A673 (cell line): ENCODE results near the gene SPSB1. TPM values are rescaled to one million over a fixed set of nuclear protein-coding genes. Genes with fewer than 3 reads are reported as not detected.

Experiments used
- BruUV-seq: library from RNA; stranded (reverse); fragments of 400-500 nt; replicated peaks from 2 replicates; lab custom pipeline; 2021; lab: Mats Ljungman, UMichigan
- CTCF ChIA-PET: fragments of 300-600 bp; sonication (Branson Sonifier 250); formaldehyde crosslinking; loops from one replicate; lab custom pipeline; 2022; ENCODE audit warnings: antibody characterized with exemption; lab: Charles Lee
- POLR2A ChIA-PET: fragments of 300-600 bp; sonication (Branson Sonifier 250); formaldehyde crosslinking; loops from one replicate; lab custom pipeline; 2022; ENCODE audit warnings: antibody characterized with exemption; ENCODE audit not compliant: low non-redundant PET; lab: Charles Lee
- DNase-seq: peaks from one replicate; pipeline ENCODE4 v3.0.0-alpha.2; 2015; ENCODE audit warnings: low spot score
- H3K27ac ChIP-seq: fragments of 200-600 bp; sonication (generic); 2 replicates; pipeline ENCODE4 v1.5.1; 2016; ENCODE audit warnings: mixed run types, low read depth, mild to moderate bottlenecking, mixed read lengths, antibody characterized with exemption, low read length; ENCODE audit not compliant: poor library complexity, severe bottlenecking
- H3K27me3 ChIP-seq: fragments of 200-600 bp; sonication (generic); replicated peaks from 2 replicates; pipeline ENCODE4 v1.6.1; 2017; ENCODE audit warnings: mixed run types, low read depth, mild to moderate bottlenecking, mixed read lengths, antibody characterized with exemption, low read length; ENCODE audit not compliant: insufficient read depth, poor library complexity
- H3K36me3 ChIP-seq: fragments of 200-600 bp; sonication (generic); 2 replicates; pipeline ENCODE4 v1.6.1; 2016; ENCODE audit warnings: mixed run types, mild to moderate bottlenecking, mixed read lengths, antibody characterized with exemption, low read length; ENCODE audit not compliant: insufficient read depth, poor library complexity, severe bottlenecking
- H3K4me1 ChIP-seq: fragments of 200-600 bp; sonication (generic); 2 replicates; pipeline ENCODE4 v1.6.1; 2017; ENCODE audit warnings: mixed run types, mild to moderate bottlenecking, mixed read lengths, antibody characterized with exemption, low read length; ENCODE audit not compliant: insufficient read depth, poor library complexity, severe bottlenecking
- H3K4me3 ChIP-seq: fragments of 200-600 bp; sonication (generic); 2 replicates; pipeline ENCODE4 v1.5.1; 2016; ENCODE audit warnings: low read depth, mixed run types, mild to moderate bottlenecking, mixed read lengths, low read length; ENCODE audit not compliant: poor library complexity, severe bottlenecking
- H3K9me3 ChIP-seq: fragments of 200-600 bp; sonication (generic); 2 replicates; pipeline ENCODE4 v1.6.1; 2016; ENCODE audit warnings: mixed run types, low read depth, mild to moderate bottlenecking, mixed read lengths, antibody characterized with exemption, low read length; ENCODE audit not compliant: poor library complexity, severe bottlenecking
- EZH2 ChIP-seq: fragments of 200-600 bp; sonication (generic); IDR thresholded peaks from 2 replicates; pipeline ENCODE4 v1.6.1; 2017; ENCODE audit warnings: borderline replicate concordance, low read depth, mild to moderate bottlenecking, mixed read lengths, antibody characterized with exemption, low read length; ENCODE audit not compliant: poor library complexity, severe bottlenecking
- intact Hi-C: fragments of 100-400 bp; cut with micrococcal nuclease; formaldehyde crosslinking; loops from one replicate; pipeline ENCODE4 v1.10.0; 2022; ENCODE audit not compliant: unreplicated experiment
- total RNA-seq: library from RNA; stranded (reverse); gene quantifications from 2 replicates; pipeline ENCODE4 v1.2.3, GENCODE V29; 2021
- TF ChIP-seq, protein P1 (sequence below): fragments of 300-800, 200-600 bp; sonication (generic); conservative IDR thresholded peaks from 2 replicates; pipeline ENCODE4 v1.5.1; 2017; ENCODE audit warnings: low read depth, mild to moderate bottlenecking, antibody characterized with exemption, low read length, moderate library complexity, mixed read lengths

SPSB1 gene
- total RNA-seq, 1 experiment from 2014 or later = 11.8 TPM

DNA sequence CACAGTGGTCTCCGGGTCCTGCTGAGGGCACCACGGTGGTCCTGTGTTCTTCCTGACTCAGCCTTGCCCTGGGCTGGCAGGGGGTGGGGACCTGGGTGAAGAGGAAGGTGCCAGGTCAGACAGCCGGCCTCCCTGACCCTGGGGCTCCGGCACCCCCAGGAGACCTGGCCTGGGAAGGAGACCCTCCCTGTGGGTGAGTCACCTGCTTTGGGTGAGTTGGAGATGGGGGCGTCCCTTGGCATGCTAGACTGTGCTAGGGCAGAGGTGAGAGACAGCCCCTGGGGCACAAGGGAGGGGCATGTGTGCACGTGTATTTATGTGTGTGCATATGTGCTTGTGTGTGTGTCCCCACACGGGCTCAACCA lies 23.4 kb downstream of the SPSB1 start:
- H3K27ac ChIP-seq = no peak overlapping the region
- POLR2A ChIA-PET = no interaction called here
- no peak overlapping the region for H3K4me3 ChIP-seq
- H3K4me1 ChIP-seq = no peaks in the 10 kb centered on the region
- intact Hi-C loops = no loop called here
- no peaks in the 10 kb centered on the region for H3K27me3 ChIP-seq
- DNase-seq = no peak
- BruUV-seq = no TSS peak
- CTCF ChIA-PET = no interaction called here
- H3K9me3 ChIP-seq = no peaks in the 10 kb centered on the region
- no peaks in the 10 kb centered on the region for H3K36me3 ChIP-seq
- no peak for TF ChIP-seq EZH2
- TF ChIP-seq, protein P1, sequence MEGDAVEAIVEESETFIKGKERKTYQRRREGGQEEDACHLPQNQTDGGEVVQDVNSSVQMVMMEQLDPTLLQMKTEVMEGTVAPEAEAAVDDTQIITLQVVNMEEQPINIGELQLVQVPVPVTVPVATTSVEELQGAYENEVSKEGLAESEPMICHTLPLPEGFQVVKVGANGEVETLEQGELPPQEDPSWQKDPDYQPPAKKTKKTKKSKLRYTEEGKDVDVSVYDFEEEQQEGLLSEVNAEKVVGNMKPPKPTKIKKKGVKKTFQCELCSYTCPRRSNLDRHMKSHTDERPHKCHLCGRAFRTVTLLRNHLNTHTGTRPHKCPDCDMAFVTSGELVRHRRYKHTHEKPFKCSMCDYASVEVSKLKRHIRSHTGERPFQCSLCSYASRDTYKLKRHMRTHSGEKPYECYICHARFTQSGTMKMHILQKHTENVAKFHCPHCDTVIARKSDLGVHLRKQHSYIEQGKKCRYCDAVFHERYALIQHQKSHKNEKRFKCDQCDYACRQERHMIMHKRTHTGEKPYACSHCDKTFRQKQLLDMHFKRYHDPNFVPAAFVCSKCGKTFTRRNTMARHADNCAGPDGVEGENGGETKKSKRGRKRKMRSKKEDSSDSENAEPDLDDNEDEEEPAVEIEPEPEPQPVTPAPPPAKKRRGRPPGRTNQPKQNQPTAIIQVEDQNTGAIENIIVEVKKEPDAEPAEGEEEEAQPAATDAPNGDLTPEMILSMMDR = no peak

DNA sequence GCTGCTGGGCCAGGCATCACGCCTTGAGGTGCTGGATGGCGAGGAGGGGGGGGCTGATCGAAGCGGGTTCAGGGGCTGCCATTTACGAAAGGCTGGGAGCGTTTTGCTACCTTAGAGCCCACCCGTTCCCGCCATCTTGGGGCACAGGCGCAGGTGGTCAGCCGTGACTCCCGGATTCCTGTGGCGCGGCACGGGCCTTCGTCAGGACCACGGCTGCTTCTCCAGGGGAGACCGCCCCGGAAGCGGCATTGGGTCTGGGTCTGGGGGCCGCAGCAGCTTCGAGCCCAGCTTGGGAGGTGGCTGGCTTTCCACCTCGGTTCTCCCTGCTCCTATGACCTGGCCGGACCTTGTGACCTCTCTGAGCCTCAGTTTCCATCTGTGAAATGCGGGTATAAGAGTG lies 23.8 kb downstream of the SPSB1 start:
- H3K4me3 ChIP-seq = no peak overlapping the region
- no peak for DNase-seq
- CTCF ChIA-PET = no interaction called here
- no peak overlapping the region for H3K27ac ChIP-seq
- H3K9me3 ChIP-seq = no peaks in the 10 kb centered on the region
- no peaks in the 10 kb centered on the region for H3K36me3 ChIP-seq
- TF ChIP-seq EZH2 = no peak
- TF ChIP-seq, protein P1 = no peak
- H3K27me3 ChIP-seq = no peaks in the 10 kb centered on the region
- no TSS peak for BruUV-seq
- intact Hi-C loops = no loop called here
- no peaks in the 10 kb centered on the region for H3K4me1 ChIP-seq
- POLR2A ChIA-PET = no interaction called here

DNA sequence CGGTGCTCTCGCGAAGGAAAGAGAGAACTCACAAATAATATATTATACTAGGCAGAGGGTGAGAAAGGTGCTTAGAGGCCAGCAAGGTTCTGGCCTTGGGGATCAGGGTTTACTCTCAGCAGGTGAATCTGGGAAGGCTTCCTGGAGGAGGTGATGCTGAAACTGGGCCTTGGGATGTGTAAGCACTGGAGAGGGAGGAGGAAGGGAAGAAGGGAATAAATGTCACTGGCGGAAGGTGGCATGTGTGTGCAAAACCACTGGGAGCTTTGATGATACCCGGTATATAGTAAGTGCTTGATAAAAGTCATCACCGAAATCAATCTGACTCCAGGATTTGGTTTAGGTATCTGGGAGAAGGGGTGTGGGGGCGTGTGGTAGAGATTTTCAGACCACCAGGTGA lies 24.4 kb downstream of the SPSB1 start:
- no peak for DNase-seq
- H3K27me3 ChIP-seq = no peaks in the 10 kb centered on the region
- no peak overlapping the region for H3K4me3 ChIP-seq
- no peaks in the 10 kb centered on the region for H3K9me3 ChIP-seq
- no peaks in the 10 kb centered on the region for H3K36me3 ChIP-seq
- TF ChIP-seq EZH2 = no peak
- BruUV-seq = no TSS peak
- CTCF ChIA-PET = interaction anchor here (0.6 kb wide), 1 partner anchor 334 kb away, joined by 4 read pairs; no protein-coding TSS in a partner anchor
- no peak overlapping the region for H3K27ac ChIP-seq
- H3K4me1 ChIP-seq = no peaks in the 10 kb centered on the region
- POLR2A ChIA-PET = no interaction called here
- intact Hi-C loops = no loop called here
